GM04504 (cell line): ENCODE measurements around the gene ARIH1.
"Not testable (repeated sequence)": the region's sequence is repeated elsewhere in the genome, so short reads cannot be mapped to it uniquely, and the experiment has no call there.

Source experiments
- DNase-seq: peaks from one replicate; pipeline ENCODE4 v3.0.0-alpha.2; 2012; ENCODE audit warnings: low read depth

The ARIH1 gene

GRCh38 chr15:72608084-72608483 lies 134.0 kb downstream of the ARIH1 start:
- DNase-seq = not testable (repeated sequence)

GRCh38 chr15:72609862-72610261 lies 135.7 kb downstream of the ARIH1 start:
- DNase-seq = no peak

- not testable (repeated sequence) for DNase-seq
Observed at GRCh38 chr15:72612324-72612723, 138.2 kb downstream of the ARIH1 start.

GRCh38 chr15:72614810-72615532 lies 140.8 kb downstream of the ARIH1 start:
- no peak for DNase-seq

- not testable (repeated sequence) for DNase-seq
Observed at GRCh38 chr15:72615533-72616233, 141.6 kb downstream of the ARIH1 start.

GRCh38 chr15:72616491-72617210 lies 142.5 kb downstream of the ARIH1 start:
- DNase-seq = no peak

- DNase-seq = not testable (repeated sequence)
Observed at GRCh38 chr15:72623854-72624253, 149.7 kb downstream of the ARIH1 start.

- DNase-seq = not testable (repeated sequence)
Observed at GRCh38 chr15:72626153-72626552, 152.0 kb downstream of the ARIH1 start.

GRCh38 chr15:72628249-72629067 lies 154.3 kb downstream of the ARIH1 start:
- DNase-seq = not testable (repeated sequence)

GRCh38 chr15:72629068-72629570 lies 155.0 kb downstream of the ARIH1 start:
- DNase-seq = not testable (repeated sequence)

- peak; percentile 33 for DNase-seq
Observed at GRCh38 chr15:72636519-72637282, 162.6 kb downstream of the ARIH1 start.

- DNase-seq = not testable (repeated sequence)
Observed at GRCh38 chr15:72639759-72640483, 165.8 kb downstream of the ARIH1 start.

GRCh38 chr15:72642271-72642670 lies 168.1 kb downstream of the ARIH1 start:
- not testable (repeated sequence) for DNase-seq

- DNase-seq = not testable (repeated sequence)
Observed at GRCh38 chr15:72648631-72649253, 174.6 kb downstream of the ARIH1 start.
